A549 (cell line): ENCODE data around the gene ZNF385B. TPM values are rescaled to one million over a fixed set of nuclear protein-coding genes. Genes with fewer than 3 reads are reported as not detected.

Source experiments
- ATAC-seq, 2 experiments: fragments of 200-7000 bp in 1 of 2; fragments of >200 bp in 1 of 2; cut with Nextera tagmentation in 1 of 2; cut with Tn5 transposase in 1 of 2; 3 replicates each; pipeline versions ENCODE4 v1.8.0 to v1.9.1; 2018 to 2020; ENCODE audit warnings: mild to moderate bottlenecking in 1 of 2, moderate library complexity in 1 of 2
- CTCF ChIA-PET: fragments of 300-600 bp; sonication (Branson Sonifier 250); formaldehyde crosslinking; extraction: SDS; loops from one replicate; lab custom pipeline; 2021; ENCODE audit warnings: antibody characterized with exemption, inconsistent platforms; lab: Yijun Ruan, JAX
- POLR2A ChIA-PET: fragments of 350-600 bp; formaldehyde crosslinking; extraction: SDS; loops from one replicate; lab custom pipeline; 2021; ENCODE audit warnings: antibody characterized with exemption, inconsistent platforms; lab: Yijun Ruan, JAX
- DNase-seq, 2 experiments: peaks; one replicate each; pipeline versions ENCODE4 v3.0.0 to v3.0.0-alpha.2; 2011 to 2016; ENCODE audit warnings: low read depth in 1 of 2, low spot score in 1 of 2
- FAIRE-seq: peaks from 2 replicates; lab custom pipeline; 2011; peaks lifted over from hg19 to GRCh38; lab: Jason Lieb, UNC
- H3K27ac ChIP-seq, 2 experiments: fragments of >200 bp; sonication (Bioruptor Twin); formaldehyde crosslinking; 3 replicates each; pipeline ENCODE4 v1.5.1; 2016 to 2017
- H3K4me1 ChIP-seq: fragments of >200 bp; sonication (Bioruptor Twin); formaldehyde crosslinking; 3 replicates; pipeline ENCODE4 v1.6.1; 2016
- H3K4me2 ChIP-seq: fragments of >200 bp; sonication (Bioruptor Twin); formaldehyde crosslinking; 3 replicates; pipeline ENCODE4 v1.6.1; 2016
- H3K4me3 ChIP-seq: fragments of >200 bp; sonication (Bioruptor Twin); formaldehyde crosslinking; 3 replicates; pipeline ENCODE4 v1.5.1; 2016
- H3K9me3 ChIP-seq: fragments of >200 bp; sonication (Bioruptor Twin); formaldehyde crosslinking; 3 replicates; pipeline ENCODE4 v1.6.1; 2016
- CBX8 ChIP-seq: fragments of 200-600 bp; sonication (generic); IDR thresholded peaks from 2 replicates; pipeline ENCODE4 v1.6.1; 2016
- CHD2 ChIP-seq: fragments of 150-350 bp; IDR thresholded peaks from 2 replicates; pipeline ENCODE4 v1.6.1; 2014; ENCODE audit warnings: low read length; ENCODE audit not compliant: partially characterized antibody
- CHD4 ChIP-seq: fragments of 200-600 bp; sonication (generic); IDR thresholded peaks from 2 replicates; pipeline ENCODE4 v1.6.1; 2016; ENCODE audit warnings: antibody characterized with exemption, mild to moderate bottlenecking, borderline replicate concordance
- EHF ChIP-seq: fragments of 250-450 bp; sonication (Bioruptor Pico); IDR thresholded peaks from 2 replicates; pipeline ENCODE4 v1.5.0; 2020; ENCODE audit warnings: mild to moderate bottlenecking
- EP300 ChIP-seq, 2 experiments: fragments of >200 bp; sonication (Bioruptor Twin); formaldehyde crosslinking; IDR thresholded peaks; 2 replicates in 1 of 2; 3 replicates in 1 of 2; pipeline ENCODE4 v1.6.1; 2016 to 2017
- FOSB ChIP-seq: fragments of 250-450 bp; sonication (Bioruptor Pico); IDR thresholded peaks from 2 replicates; pipeline ENCODE4 v1.5.0; 2020; ENCODE audit warnings: mild to moderate bottlenecking, moderate library complexity
- HOXA7 ChIP-seq: fragments of 250-450 bp; sonication (Bioruptor Pico); IDR thresholded peaks from 2 replicates; pipeline ENCODE4 v1.5.0; 2020; ENCODE audit warnings: mild to moderate bottlenecking, moderate library complexity
- HOXB13 ChIP-seq: fragments of 250-450 bp; sonication (Bioruptor Pico); IDR thresholded peaks from 2 replicates; pipeline ENCODE4 v1.5.0; 2020; ENCODE audit warnings: low read depth, mild to moderate bottlenecking, moderate library complexity
- KDM1A ChIP-seq: fragments of 200-600 bp; sonication (generic); IDR thresholded peaks from 2 replicates; pipeline ENCODE4 v1.6.1; 2016; ENCODE audit warnings: low read depth, mild to moderate bottlenecking
- KDM5A ChIP-seq: fragments of 200-600 bp; sonication (generic); IDR thresholded peaks from 2 replicates; pipeline ENCODE4 v1.6.1; 2016; ENCODE audit warnings: antibody characterized with exemption, mild to moderate bottlenecking
- MAFK ChIP-seq: fragments of 450-650 bp; IDR thresholded peaks from 2 replicates; pipeline ENCODE4 v1.6.1; 2014; ENCODE audit not compliant: partially characterized antibody
- NPAS2 ChIP-seq: fragments of 250-450 bp; sonication (Bioruptor Pico); IDR thresholded peaks from 2 replicates; pipeline ENCODE4 v1.8.0; 2022; ENCODE audit warnings: mild to moderate bottlenecking, moderate library complexity, borderline replicate concordance
- NR3C1 ChIP-seq: fragments of >200 bp; sonication (Bioruptor Twin); formaldehyde crosslinking; IDR thresholded peaks from 3 replicates; pipeline ENCODE4 v1.6.1; 2017
- POLR2A ChIP-seq: IDR thresholded peaks from 2 replicates; pipeline ENCODE4 v1.6.1; 2012; ENCODE audit warnings: mild to moderate bottlenecking, low read length
- POLR2AphosphoS2 ChIP-seq: conservative IDR thresholded peaks from 2 replicates; pipeline ENCODE4 v1.6.1; 2012; ENCODE audit warnings: low read length, improper control_type of control experiment, inconsistent platforms
- RARB ChIP-seq: fragments of 250-450 bp; sonication (Bioruptor Pico); IDR thresholded peaks from 2 replicates; pipeline ENCODE4 v1.8.0; 2021; ENCODE audit warnings: mild to moderate bottlenecking, moderate library complexity
- RCOR1 ChIP-seq: fragments of 150-350 bp; IDR thresholded peaks from 2 replicates; pipeline ENCODE4 v1.6.1; 2014; ENCODE audit warnings: antibody characterized with exemption, low read length, low read depth
- SREBF2 ChIP-seq: fragments of 450-650 bp; IDR thresholded peaks from 2 replicates; pipeline ENCODE4 v1.6.1; 2014; ENCODE audit warnings: mild to moderate bottlenecking, moderate library complexity
- ZC3H11A ChIP-seq: fragments of 450-650 bp; IDR thresholded peaks from 2 replicates; pipeline ENCODE4 v1.6.1; 2014; ENCODE audit warnings: antibody characterized with exemption, mild to moderate bottlenecking
- ZFP36 ChIP-seq: fragments of 450-650 bp; IDR thresholded peaks from 2 replicates; pipeline ENCODE4 v1.6.1; 2014; ENCODE audit warnings: borderline replicate concordance; ENCODE audit not compliant: partially characterized antibody
- ZSCAN20 ChIP-seq: fragments of 250-450 bp; sonication (Bioruptor Pico); IDR thresholded peaks from 2 replicates; pipeline ENCODE4 v1.8.0; 2022; ENCODE audit warnings: mild to moderate bottlenecking, moderate library complexity
- WGBS: methylation state at CpG from one replicate; pipeline ENCODE4 v1.1.6; 2017; ENCODE audit errors: missing lambda C conversion rate; 5-methylcytosine and 5-hydroxymethylcytosine counted together
- polyA plus RNA-seq, 4 experiments: library from polyadenylated mRNA; depleted of rRNA in 3 of 4; stranded (reverse); fragments of >200 nt; fragmentation: RNase III in 1 of 4; extraction: RNeasy Plus Mini Kit Qiagen cat#74134 plus additional on column Dnase treatment in 1 of 4; gene quantifications; 2 replicates in 3 of 4; 3 replicates in 1 of 4; pipeline ENCODE4 v1.2.3, GENCODE V29; 2011 to 2017
- TF ChIP-seq, protein P1 (sequence below): fragments of >200 bp; sonication (Bioruptor Twin); formaldehyde crosslinking; IDR thresholded peaks from 3 replicates; pipeline ENCODE4 v1.6.1; 2016
- TF ChIP-seq, protein P2 (sequence below): fragments of >200 bp; sonication (Bioruptor Twin); formaldehyde crosslinking; IDR thresholded peaks from 3 replicates; pipeline ENCODE4 v1.5.1; 2016
- TF ChIP-seq, protein P3 (sequence below): fragments of >200 bp; sonication (Bioruptor Twin); formaldehyde crosslinking; IDR thresholded peaks from 2 replicates; pipeline ENCODE4 v1.6.1; 2016
- TF ChIP-seq, protein P4 (sequence below): fragments of 150-350 bp; IDR thresholded peaks from 2 replicates; pipeline ENCODE4 v1.6.1; 2014; ENCODE audit warnings: low read depth, mild to moderate bottlenecking, low read length

Gene ZNF385B
- polyA plus RNA-seq, 2 of the 4 experiments (the other 2 are of a cell fraction), result not detected

DNA sequence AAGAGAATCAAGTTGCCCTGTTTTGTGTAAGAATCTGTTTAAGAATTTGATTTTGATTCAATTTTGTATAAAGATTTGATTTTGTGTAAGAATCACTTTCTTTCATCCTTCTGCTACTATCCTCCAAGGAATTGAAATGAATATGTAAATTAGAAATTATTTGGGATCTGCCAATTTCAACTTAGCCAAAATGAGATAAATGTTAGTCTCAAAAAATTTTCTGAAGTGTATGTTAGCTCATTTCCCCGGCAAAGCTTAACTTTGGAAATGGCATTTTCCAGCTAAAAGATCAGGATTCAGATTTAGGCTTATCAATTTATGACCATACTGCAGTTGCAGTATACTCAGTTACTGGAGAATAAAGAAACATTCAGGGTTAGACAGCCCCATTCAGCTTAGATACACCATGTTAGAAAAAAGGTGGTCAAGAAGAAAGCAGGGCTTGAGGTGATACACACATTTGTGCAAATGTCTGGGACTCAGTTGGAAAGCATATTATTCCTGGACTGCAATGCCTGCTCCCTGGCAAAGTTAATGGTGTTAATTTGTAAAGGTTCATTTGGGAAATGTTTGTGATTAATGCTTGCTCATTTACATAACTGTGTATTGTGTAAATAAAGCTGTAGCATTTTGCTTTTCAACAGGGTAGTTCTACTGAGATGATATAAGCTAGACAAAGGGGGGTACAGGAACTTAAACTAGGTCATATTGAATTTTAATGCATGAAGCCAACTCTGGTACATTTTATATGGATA is 349.0 kb downstream of the ZNF385B start:
- no peak for ATAC-seq
- no peak overlapping the region for H3K4me2 ChIP-seq
- 73% methylated on average over 1 of the region's 1 CpG for WGBS
- no peaks in the 10 kb centered on the region for H3K9me3 ChIP-seq
- ChIA-PET POLR2A (no interaction called here), CTCF (no interaction called here)
- no peaks in the 10 kb centered on the region for H3K4me1 ChIP-seq
- no peak for FAIRE-seq
- no peak for DNase-seq
- TF ChIP-seq MAFK, result no peak
- TF ChIP-seq, protein P1, sequence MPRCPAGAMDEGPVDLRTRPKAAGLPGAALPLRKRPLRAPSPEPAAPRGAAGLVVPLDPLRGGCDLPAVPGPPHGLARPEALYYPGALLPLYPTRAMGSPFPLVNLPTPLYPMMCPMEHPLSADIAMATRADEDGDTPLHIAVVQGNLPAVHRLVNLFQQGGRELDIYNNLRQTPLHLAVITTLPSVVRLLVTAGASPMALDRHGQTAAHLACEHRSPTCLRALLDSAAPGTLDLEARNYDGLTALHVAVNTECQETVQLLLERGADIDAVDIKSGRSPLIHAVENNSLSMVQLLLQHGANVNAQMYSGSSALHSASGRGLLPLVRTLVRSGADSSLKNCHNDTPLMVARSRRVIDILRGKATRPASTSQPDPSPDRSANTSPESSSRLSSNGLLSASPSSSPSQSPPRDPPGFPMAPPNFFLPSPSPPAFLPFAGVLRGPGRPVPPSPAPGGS, result no peak
- TF ChIP-seq, protein P2, sequence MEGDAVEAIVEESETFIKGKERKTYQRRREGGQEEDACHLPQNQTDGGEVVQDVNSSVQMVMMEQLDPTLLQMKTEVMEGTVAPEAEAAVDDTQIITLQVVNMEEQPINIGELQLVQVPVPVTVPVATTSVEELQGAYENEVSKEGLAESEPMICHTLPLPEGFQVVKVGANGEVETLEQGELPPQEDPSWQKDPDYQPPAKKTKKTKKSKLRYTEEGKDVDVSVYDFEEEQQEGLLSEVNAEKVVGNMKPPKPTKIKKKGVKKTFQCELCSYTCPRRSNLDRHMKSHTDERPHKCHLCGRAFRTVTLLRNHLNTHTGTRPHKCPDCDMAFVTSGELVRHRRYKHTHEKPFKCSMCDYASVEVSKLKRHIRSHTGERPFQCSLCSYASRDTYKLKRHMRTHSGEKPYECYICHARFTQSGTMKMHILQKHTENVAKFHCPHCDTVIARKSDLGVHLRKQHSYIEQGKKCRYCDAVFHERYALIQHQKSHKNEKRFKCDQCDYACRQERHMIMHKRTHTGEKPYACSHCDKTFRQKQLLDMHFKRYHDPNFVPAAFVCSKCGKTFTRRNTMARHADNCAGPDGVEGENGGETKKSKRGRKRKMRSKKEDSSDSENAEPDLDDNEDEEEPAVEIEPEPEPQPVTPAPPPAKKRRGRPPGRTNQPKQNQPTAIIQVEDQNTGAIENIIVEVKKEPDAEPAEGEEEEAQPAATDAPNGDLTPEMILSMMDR, result no peak
- no peak for TF ChIP-seq CBX8
- no peak for TF ChIP-seq ZSCAN20
- no peak for TF ChIP-seq POLR2AphosphoS2
- no peak for TF ChIP-seq RARB (CRISPR knock-in tag)
- TF ChIP-seq SREBF2, result no peak
- no peak for TF ChIP-seq CHD2
- no peak for TF ChIP-seq HOXB13 (CRISPR knock-in tag)
- TF ChIP-seq POLR2A, result no peak
- TF ChIP-seq, protein P3, sequence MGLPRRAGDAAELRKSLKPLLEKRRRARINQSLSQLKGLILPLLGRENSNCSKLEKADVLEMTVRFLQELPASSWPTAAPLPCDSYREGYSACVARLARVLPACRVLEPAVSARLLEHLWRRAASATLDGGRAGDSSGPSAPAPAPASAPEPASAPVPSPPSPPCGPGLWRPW, result no peak
- TF ChIP-seq, protein P4, sequence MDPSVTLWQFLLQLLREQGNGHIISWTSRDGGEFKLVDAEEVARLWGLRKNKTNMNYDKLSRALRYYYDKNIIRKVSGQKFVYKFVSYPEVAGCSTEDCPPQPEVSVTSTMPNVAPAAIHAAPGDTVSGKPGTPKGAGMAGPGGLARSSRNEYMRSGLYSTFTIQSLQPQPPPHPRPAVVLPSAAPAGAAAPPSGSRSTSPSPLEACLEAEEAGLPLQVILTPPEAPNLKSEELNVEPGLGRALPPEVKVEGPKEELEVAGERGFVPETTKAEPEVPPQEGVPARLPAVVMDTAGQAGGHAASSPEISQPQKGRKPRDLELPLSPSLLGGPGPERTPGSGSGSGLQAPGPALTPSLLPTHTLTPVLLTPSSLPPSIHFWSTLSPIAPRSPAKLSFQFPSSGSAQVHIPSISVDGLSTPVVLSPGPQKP, result no peak
- TF ChIP-seq RCOR1, result no peak
- TF ChIP-seq EP300 (IDR thresholded peaks at IDR 0.05), result no peak
- no peak overlapping the region for H3K27ac ChIP-seq
- no peak overlapping the region for H3K4me3 ChIP-seq

DNA sequence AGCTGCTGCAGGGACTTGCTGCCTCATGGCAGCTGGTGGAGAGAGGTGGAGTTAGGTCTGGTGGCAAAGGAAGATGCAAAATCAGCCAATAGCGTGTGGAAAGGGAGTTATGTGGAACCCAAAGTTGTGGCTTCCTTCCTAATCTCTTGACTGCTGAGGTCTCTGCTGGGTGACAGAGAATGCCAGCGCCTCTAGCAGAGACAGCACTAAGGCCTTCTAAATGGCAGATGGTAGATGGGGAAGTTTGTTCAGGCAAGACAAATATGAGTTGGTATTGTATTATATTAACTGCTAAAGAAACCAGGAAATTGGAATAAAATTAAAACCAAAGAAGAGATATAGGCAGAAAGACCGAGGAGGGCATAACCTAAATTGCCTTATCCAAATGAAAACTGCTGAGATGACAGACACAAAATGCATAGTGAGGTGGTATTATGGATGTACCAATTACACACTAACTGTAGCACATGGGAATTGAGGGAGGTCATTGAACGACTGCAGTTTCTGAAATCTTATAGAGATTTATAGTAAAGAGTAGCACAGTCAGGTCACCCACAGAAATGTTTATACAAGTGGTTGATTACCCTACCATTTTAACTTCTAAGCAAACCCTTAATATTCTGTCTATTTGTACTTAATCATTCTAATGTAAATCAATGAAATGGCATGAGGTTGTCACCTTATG is 350.2 kb downstream of the ZNF385B start:
- CTCF ChIA-PET, result no interaction called here
- FAIRE-seq, result no peak
- ATAC-seq, result no peak

More for the DNA sequence above, 350.2 kb downstream of the ZNF385B start:
- no peak for DNase-seq
- WGBS, result 34% methylated on average over 4 of the region's 4 CpGs
- no peaks in the 10 kb centered on the region for H3K4me1 ChIP-seq
- no peak overlapping the region for H3K4me3 ChIP-seq
- no peak overlapping the region for H3K4me2 ChIP-seq
- no peaks in the 10 kb centered on the region for H3K9me3 ChIP-seq
- TF ChIP-seq CHD2 (no peak), KDM1A (no peak), KDM5A (no peak), ZFP36 (no peak), HOXB13 (CRISPR knock-in tag) (no peak), ZC3H11A (no peak), POLR2A (no peak), HOXA7 (CRISPR knock-in tag) (no peak), NPAS2 (CRISPR knock-in tag) (no peak), ZSCAN20 (no peak), EHF (CRISPR knock-in tag) (no peak), NR3C1 (no peak), FOSB (no peak), RCOR1 (no peak), CHD4 (no peak)
- TF ChIP-seq, protein P2, result no peak
- POLR2A ChIA-PET, result no interaction called here
- H3K27ac ChIP-seq, result no peak overlapping the region
